Measurements from ENCODE around the gene POLR3GL. TPM values are rescaled to one million over a fixed set of nuclear protein-coding genes. Genes with fewer than 3 reads are reported as not detected.

The POLR3GL gene
- total RNA-seq, 1 donor from 2014 or later: 11.9 TPM

GRCh38 chr1:145949219-145949618, 15.3 kb upstream of the POLR3GL start:
- DNase-seq: no peak

GRCh38 chr1:145951526-145951925, 13.0 kb upstream of the POLR3GL start:
- no peak for DNase-seq

- DNase-seq: no peak
These were observed 11.6 kb upstream of the POLR3GL start for GRCh38 chr1:145952903-145953302.

GRCh38 chr1:145953861-145954260, 10.6 kb upstream of the POLR3GL start:
- DNase-seq: no peak

- no peak for DNase-seq
These were observed 9.1 kb upstream of the POLR3GL start for GRCh38 chr1:145955436-145955835.

GRCh38 chr1:145956361-145956760, 8.1 kb upstream of the POLR3GL start:
- no peak for DNase-seq

GRCh38 chr1:145956781-145957442, 7.6 kb upstream of the POLR3GL start:
- peak; percentile 35 for DNase-seq

GRCh38 chr1:145957443-145958319, 6.8 kb upstream of the POLR3GL start, which contains the start of gene LIX1L:
Gene LIX1L, minus strand, starts transcription at chr1:145958017. Its CDS starts 90 bp downstream, at chr1:145957927.
- DNase-seq: peak; percentile 97

GRCh38 chr1:145958734-145959133, 5.8 kb upstream of the POLR3GL start:
- DNase-seq: no peak

- no peak for DNase-seq
These were observed 5.2 kb upstream of the POLR3GL start for GRCh38 chr1:145959333-145959732.

- no peak for DNase-seq
These were observed 4.5 kb upstream of the POLR3GL start for GRCh38 chr1:145959957-145960467.

GRCh38 chr1:145960468-145961108, 3.9 kb upstream of the POLR3GL start:
- DNase-seq: peak; percentile 35

- DNase-seq: no peak
These were observed 3.4 kb upstream of the POLR3GL start for GRCh38 chr1:145961109-145961424.

- DNase-seq: no peak
These were observed 2.9 kb upstream of the POLR3GL start for GRCh38 chr1:145961425-145962156.

- DNase-seq: no peak
These were observed 2.1 kb upstream of the POLR3GL start for GRCh38 chr1:145962157-145963102.

GRCh38 chr1:145963265-145964019, 1.0 kb upstream of the POLR3GL start:
- DNase-seq: no peak

GRCh38 chr1:145965119-145965744, 742 bp downstream of the POLR3GL start:
- no peak for DNase-seq

- DNase-seq: no peak
These were observed 2.8 kb downstream of the POLR3GL start for GRCh38 chr1:145967288-145967687.

GRCh38 chr1:145972580-145972979, 8.1 kb downstream of the POLR3GL start:
- DNase-seq: no peak

- no peak for DNase-seq
These were observed 10.2 kb downstream of the POLR3GL start for GRCh38 chr1:145974721-145975120.

Data from skin of body (tissue), 2 donors.